H1 (cell line): ENCODE results near the gene RAP2A. TPM values are rescaled to one million over a fixed set of nuclear protein-coding genes. Genes with fewer than 3 reads are reported as not detected.

Experiments
- FOSL1 ChIP-seq: IDR thresholded peaks from 2 replicates; pipeline ENCODE4 v1.6.1; 2011; ENCODE audit warnings: mild to moderate bottlenecking, low read depth, low read length, moderate library complexity; ENCODE audit not compliant: insufficient read depth
- RBBP5 ChIP-seq: IDR thresholded peaks from 2 replicates; pipeline ENCODE4 v1.7.1; 2012; ENCODE audit warnings: low read depth, mild to moderate bottlenecking, inconsistent platforms, low read length, moderate library complexity, borderline replicate concordance
- SP1 ChIP-seq: IDR thresholded peaks from 2 replicates; pipeline ENCODE4 v1.6.1; 2011; ENCODE audit warnings: low read depth, low read length
- SP2 ChIP-seq: IDR thresholded peaks from 2 replicates; pipeline ENCODE4 v1.6.1; 2012; ENCODE audit warnings: mild to moderate bottlenecking, low read length, inconsistent platforms
- TAF1 ChIP-seq: IDR thresholded peaks from 2 replicates; pipeline ENCODE4 v1.6.1; 2011; ENCODE audit warnings: mild to moderate bottlenecking, low read depth, low read length
- TAF7 ChIP-seq: optimal IDR thresholded peaks from 2 replicates; pipeline ENCODE3; 2011; ENCODE audit warnings: low read depth, mild to moderate bottlenecking, inconsistent platforms, low read length, moderate library complexity, borderline replicate concordance
- polyA plus RNA-seq, 7 experiments: library from polyadenylated mRNA; depleted of rRNA in 3 of 7; stranded (reverse) in 5 of 7; unstranded in 2 of 7; fragments of >200 nt in 5 of 7; fragments of 200-250 nt in 2 of 7; gene quantifications; 1 replicate in 5 of 7; 2 replicates in 1 of 7; 4 replicates in 1 of 7; pipeline versions ENCODE4 v1.2.1 to v1.2.3, GENCODE V29; 2011 to 2013; ENCODE audit warnings: missing spikeins in 2 of 7, mixed read lengths in 2 of 7
- total RNA-seq: library from RNA; stranded (reverse); fragmentation: NEBNext Ultra II Directional; extraction: Animal tissue kit (Norgen Biotek cat#: 25700); gene quantifications from 2 replicates; pipeline ENCODE4 v1.2.1, GENCODE V29; 2021

RAP2A gene
- total and polyA plus RNA-seq, 2 of the 8 experiments (the other 6 are each of a cell fraction or from before 2014, with no cell fraction given), result 8.4 to 43.4 TPM

DNA sequence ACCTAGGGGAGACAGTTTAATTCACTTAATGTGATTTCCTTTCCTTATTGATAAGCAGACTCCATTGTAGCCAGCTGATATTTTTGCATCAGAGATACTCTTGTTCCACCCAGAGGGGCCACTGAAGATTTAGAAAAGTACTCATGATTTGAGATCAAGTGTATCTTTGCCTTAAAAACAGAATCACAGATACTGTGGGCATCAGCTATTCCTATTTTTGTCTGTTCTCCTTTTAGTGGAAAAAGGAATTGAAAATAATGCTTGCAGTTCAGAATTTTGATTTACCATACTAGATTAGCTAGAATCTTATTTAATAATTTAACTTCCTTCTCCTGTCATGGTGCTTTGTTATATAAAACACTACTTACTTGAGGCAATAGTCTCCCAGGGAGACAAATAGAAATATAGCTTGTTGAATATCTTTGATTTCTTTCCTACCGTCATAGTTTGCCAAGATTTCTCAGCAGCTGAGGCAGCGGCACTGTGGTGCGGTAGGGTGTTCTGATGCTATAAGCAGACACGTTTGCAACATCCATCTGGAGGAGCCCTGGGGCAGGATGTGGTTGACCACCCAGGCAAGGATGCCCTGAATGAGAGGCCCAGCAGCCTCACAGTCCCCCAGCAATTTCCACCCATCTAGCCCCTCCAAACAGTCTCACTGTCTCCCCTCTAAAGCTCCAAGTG is 47.0 kb upstream of the RAP2A start (continued):
- no peak for TF ChIP-seq RBBP5
- no peak for TF ChIP-seq SP2
- no peak for TF ChIP-seq FOSL1
- TF ChIP-seq SP1, result no peak
- no peak for TF ChIP-seq TAF7
- no peak for TF ChIP-seq TAF1
